NCI-H510A (cell line): ENCODE data around the gene CFB.
"Not testable (repeated sequence)": the region's sequence is repeated elsewhere in the genome, so short reads cannot be mapped to it uniquely, and the experiment has no call there.

ENCODE experiments used
- DNase-seq: peaks from one replicate; lab custom pipeline; 2025; lab: John Stamatoyannopoulos, UW

The CFB gene

GRCh38 chr6:31970604-31971271, 24.8 kb downstream of the CFB start:
- DNase-seq, result peak; percentile 63

- no peak for DNase-seq
These were observed 25.5 kb downstream of the CFB start for GRCh38 chr6:31971279-31971992.

GRCh38 chr6:31971993-31972708, 26.3 kb downstream of the CFB start, which contains the start of gene DXO:
DXO (minus strand) TSS chr6:31972138; CDS start chr6:31971675, 463 bp downstream.
- DNase-seq, result peak; percentile 100

GRCh38 chr6:31972709-31973350, 26.9 kb downstream of the CFB start:
- no peak for DNase-seq

- DNase-seq, result not testable (repeated sequence)
These were observed 30.2 kb downstream of the CFB start for GRCh38 chr6:31976065-31976464.

- no peak for DNase-seq
These were observed 32.0 kb downstream of the CFB start for GRCh38 chr6:31977816-31978431.

- DNase-seq, result no peak
These were observed 32.9 kb downstream of the CFB start for GRCh38 chr6:31978831-31979230.

- no peak for DNase-seq
These were observed 33.5 kb downstream of the CFB start for GRCh38 chr6:31979238-31979898.

GRCh38 chr6:31980195-31980876, 34.4 kb downstream of the CFB start:
- DNase-seq, result not testable (repeated sequence)

- not testable (repeated sequence) for DNase-seq
These were observed 35.1 kb downstream of the CFB start for GRCh38 chr6:31980998-31981397.

- not testable (repeated sequence) for DNase-seq
These were observed 35.8 kb downstream of the CFB start, which contains the start of gene C4A for GRCh38 chr6:31981744-31982143. C4A (plus strand) TSS chr6:31982057; CDS start chr6:31982108, 51 bp downstream.

GRCh38 chr6:31989363-31989762, 43.5 kb downstream of the CFB start:
- DNase-seq, result not testable (repeated sequence)

- not testable (repeated sequence) for DNase-seq
These were observed 48.5 kb downstream of the CFB start for GRCh38 chr6:31994421-31994820.

GRCh38 chr6:31996385-31996784, 50.5 kb downstream of the CFB start:
- DNase-seq, result not testable (repeated sequence)
